Gastrocnemius medialis (tissue), 4 donors: ENCODE results near the gene IDH3A.

Source experiments
- POLR2A ChIP-seq, 2 donors: fragments of 450-650 bp; IDR thresholded peaks; one replicate each; pipeline ENCODE4 v1.6.1; 2017; ENCODE audit warnings: antibody characterized with exemption in 2 of 2, mild to moderate bottlenecking in 2 of 2, moderate library complexity in 2 of 2
- TF ChIP-seq, protein P1 (sequence below), 5 experiments: fragments of 450-650 bp in 3 of 5; fragments of 200-600 bp in 2 of 5; sonication (generic) in 2 of 5; IDR thresholded peaks in 4 of 5; conservative IDR thresholded peaks in 1 of 5; 1 replicate in 4 of 5; 2 replicates in 1 of 5; pipeline ENCODE4 v1.5.1; 2016 to 2019; ENCODE audit warnings: antibody characterized with exemption in 5 of 5, mild to moderate bottlenecking in 3 of 5, moderate library complexity in 3 of 5

- TF ChIP-seq, protein P1, sequence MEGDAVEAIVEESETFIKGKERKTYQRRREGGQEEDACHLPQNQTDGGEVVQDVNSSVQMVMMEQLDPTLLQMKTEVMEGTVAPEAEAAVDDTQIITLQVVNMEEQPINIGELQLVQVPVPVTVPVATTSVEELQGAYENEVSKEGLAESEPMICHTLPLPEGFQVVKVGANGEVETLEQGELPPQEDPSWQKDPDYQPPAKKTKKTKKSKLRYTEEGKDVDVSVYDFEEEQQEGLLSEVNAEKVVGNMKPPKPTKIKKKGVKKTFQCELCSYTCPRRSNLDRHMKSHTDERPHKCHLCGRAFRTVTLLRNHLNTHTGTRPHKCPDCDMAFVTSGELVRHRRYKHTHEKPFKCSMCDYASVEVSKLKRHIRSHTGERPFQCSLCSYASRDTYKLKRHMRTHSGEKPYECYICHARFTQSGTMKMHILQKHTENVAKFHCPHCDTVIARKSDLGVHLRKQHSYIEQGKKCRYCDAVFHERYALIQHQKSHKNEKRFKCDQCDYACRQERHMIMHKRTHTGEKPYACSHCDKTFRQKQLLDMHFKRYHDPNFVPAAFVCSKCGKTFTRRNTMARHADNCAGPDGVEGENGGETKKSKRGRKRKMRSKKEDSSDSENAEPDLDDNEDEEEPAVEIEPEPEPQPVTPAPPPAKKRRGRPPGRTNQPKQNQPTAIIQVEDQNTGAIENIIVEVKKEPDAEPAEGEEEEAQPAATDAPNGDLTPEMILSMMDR (IDR thresholded peaks at IDR 0.05 in 4 of 5, conservative IDR thresholded peaks at IDR 0.05 in 1 of 5): no peak
- no peak for TF ChIP-seq POLR2A (IDR thresholded peaks at IDR 0.05)
Measured at GRCh38 chr15:78101423-78102105, 47.6 kb upstream of the IDH3A start.
